Tibial nerve (tissue), 4 donors: Measurements from ENCODE around the gene PRCP. TPM values are rescaled to one million over a fixed set of nuclear protein-coding genes. Genes with fewer than 3 reads are reported as not detected.

ENCODE experiments used
- DNase-seq, 2 donors: peaks; one replicate each; pipeline ENCODE4 v3.0.0-alpha.2; 2019; ENCODE audit warnings: low spot score in 2 of 2
- H3K27ac ChIP-seq, 4 donors: fragments of 200-600 bp; sonication (generic) in 3 of 4; one replicate each; pipeline ENCODE4 v1.5.1; 2017 to 2019; ENCODE audit warnings: mild to moderate bottlenecking in 1 of 4
- H3K27me3 ChIP-seq, 2 donors: fragments of 200-600 bp; sonication (generic) in 1 of 2; one replicate each; pipeline versions ENCODE4 v1.5.1 to v1.6.0; 2017 to 2019
- H3K36me3 ChIP-seq, 3 donors: fragments of 200-600 bp; sonication (generic); one replicate each; pipeline ENCODE4 v1.5.1; 2018 to 2019
- H3K4me1 ChIP-seq, 4 donors: fragments of 200-600 bp; sonication (generic) in 3 of 4; one replicate each; pipeline ENCODE4 v1.5.1; 2017 to 2019
- H3K4me3 ChIP-seq, 4 donors: fragments of 200-600 bp; sonication (generic) in 3 of 4; one replicate each; pipeline ENCODE4 v1.5.1; 2017 to 2019; ENCODE audit warnings: mild to moderate bottlenecking in 1 of 4, moderate library complexity in 1 of 4
- H3K9me3 ChIP-seq, 4 donors: fragments of 200-600 bp; sonication (generic) in 3 of 4; one replicate each; pipeline ENCODE4 v1.5.1; 2017 to 2019
- EP300 ChIP-seq, 2 donors: sonication (generic); formaldehyde crosslinking; IDR thresholded peaks; one replicate each; pipeline ENCODE4 v1.6.1; 2017; ENCODE audit warnings: antibody characterized with exemption in 2 of 2, mild to moderate bottlenecking in 1 of 2
- POLR2A ChIP-seq, 2 donors: fragments of 450-650 bp; IDR thresholded peaks; one replicate each; pipeline ENCODE4 v1.6.1; 2017; ENCODE audit warnings: antibody characterized with exemption in 2 of 2, mild to moderate bottlenecking in 2 of 2, moderate library complexity in 2 of 2
- WGBS, 2 donors: methylation state at CpG; one replicate each; pipeline ENCODE4 v1.1.5; 2018; 5-methylcytosine and 5-hydroxymethylcytosine counted together
- total RNA-seq, 4 donors: library from RNA; depleted of rRNA; stranded (reverse); fragments of >200 nt; gene quantifications; one replicate each; pipeline ENCODE4 v1.1.0, GENCODE V29; 2016
- TF ChIP-seq, protein P1 (sequence below), 5 experiments: fragments of 200-600 bp in 3 of 5; fragments of 450-650 bp in 2 of 5; sonication (generic) in 3 of 5; IDR thresholded peaks; one replicate each; pipeline ENCODE4 v1.5.1; 2016 to 2019; ENCODE audit warnings: antibody characterized with exemption in 5 of 5, mild to moderate bottlenecking in 3 of 5, moderate library complexity in 2 of 5

The PRCP gene
- total RNA-seq, 4 donors from 2014 or later, result 39.6 to 58.6 (median 45.8) TPM

DNA sequence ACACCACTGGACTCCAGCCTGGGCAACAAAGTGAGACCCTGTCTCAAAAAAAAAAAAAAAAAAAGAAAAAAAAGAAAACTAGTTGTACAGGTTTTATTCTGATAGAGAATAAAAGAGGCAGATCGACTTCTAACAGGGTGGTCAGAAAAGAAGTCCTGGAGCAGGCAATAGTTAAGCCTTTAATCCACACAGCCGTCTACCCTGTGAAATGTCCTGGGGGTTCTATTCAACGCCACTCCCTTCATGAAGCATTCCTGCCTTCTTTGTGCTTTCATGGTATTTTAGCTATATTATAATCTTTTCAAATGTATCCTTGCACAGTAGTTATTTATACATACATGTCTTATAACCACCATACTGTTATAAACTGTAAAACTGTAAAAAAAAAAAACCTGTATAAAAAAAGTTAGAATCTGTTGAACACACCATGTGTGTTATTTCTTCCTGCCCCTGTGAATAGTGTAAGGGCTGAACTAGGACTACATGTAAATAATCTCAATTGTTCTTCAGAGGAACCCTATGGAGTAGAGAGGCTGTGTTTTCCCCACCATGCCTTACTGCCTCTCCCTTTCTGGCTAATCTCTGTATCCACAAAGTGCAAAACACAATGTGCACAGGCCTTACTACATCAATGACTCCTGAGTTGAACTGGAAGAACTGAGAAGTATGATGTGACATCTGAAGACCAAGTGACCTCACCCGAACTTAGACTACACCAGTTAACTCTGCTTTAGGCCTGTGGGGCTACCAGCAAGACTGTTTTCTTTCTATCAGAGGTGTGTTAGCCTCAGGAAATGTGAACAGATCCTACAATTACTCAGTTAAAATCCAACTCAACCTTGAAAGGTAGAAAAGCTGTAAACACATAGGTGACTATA is 25.3 kb downstream of the PRCP start:
- H3K27ac ChIP-seq, result no peak overlapping the region
- H3K9me3 ChIP-seq, result no peaks in the 10 kb centered on the region
- H3K36me3 ChIP-seq, result peaks cover 0 to 3% (median 0%) of the 10 kb centered on the region in 3 donors
- H3K4me1 ChIP-seq, result peaks cover 0 to 11% (median under 1%) of the 10 kb centered on the region in 4 donors
- no peak for DNase-seq
- TF ChIP-seq, protein P1, sequence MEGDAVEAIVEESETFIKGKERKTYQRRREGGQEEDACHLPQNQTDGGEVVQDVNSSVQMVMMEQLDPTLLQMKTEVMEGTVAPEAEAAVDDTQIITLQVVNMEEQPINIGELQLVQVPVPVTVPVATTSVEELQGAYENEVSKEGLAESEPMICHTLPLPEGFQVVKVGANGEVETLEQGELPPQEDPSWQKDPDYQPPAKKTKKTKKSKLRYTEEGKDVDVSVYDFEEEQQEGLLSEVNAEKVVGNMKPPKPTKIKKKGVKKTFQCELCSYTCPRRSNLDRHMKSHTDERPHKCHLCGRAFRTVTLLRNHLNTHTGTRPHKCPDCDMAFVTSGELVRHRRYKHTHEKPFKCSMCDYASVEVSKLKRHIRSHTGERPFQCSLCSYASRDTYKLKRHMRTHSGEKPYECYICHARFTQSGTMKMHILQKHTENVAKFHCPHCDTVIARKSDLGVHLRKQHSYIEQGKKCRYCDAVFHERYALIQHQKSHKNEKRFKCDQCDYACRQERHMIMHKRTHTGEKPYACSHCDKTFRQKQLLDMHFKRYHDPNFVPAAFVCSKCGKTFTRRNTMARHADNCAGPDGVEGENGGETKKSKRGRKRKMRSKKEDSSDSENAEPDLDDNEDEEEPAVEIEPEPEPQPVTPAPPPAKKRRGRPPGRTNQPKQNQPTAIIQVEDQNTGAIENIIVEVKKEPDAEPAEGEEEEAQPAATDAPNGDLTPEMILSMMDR (IDR thresholded peaks at IDR 0.05), result no peak
- no peak for TF ChIP-seq EP300 (IDR thresholded peaks at IDR 0.05)
- no peak for TF ChIP-seq POLR2A (IDR thresholded peaks at IDR 0.05)
- no peaks in the 10 kb centered on the region for H3K27me3 ChIP-seq
- WGBS, 2 donors, result 76 to 79% methylated on average over 4 of the region's 4 CpGs
- H3K4me3 ChIP-seq, result no peak overlapping the region

DNA sequence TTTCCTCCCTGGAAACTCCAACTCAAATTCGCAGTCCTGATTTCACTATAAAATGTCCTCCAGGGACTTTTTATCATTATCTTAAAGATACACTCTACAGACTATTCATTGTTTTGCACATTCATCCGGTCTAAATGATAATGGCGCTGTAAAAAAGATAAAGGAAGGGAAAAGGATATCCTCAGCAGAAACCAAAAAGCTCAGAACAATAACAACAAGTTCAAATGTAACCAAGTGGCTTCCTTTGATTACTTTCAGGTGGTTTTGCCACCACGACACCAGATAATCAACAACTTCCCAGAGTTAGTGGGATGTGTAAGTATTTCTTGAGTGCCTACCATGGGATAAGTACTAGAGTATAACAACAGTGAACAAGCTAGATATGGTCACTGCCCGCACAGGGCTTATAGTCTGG is 26.3 kb downstream of the PRCP start:
- peaks cover 0 to 20% (median 1%) of the 10 kb centered on the region in 4 donors for H3K4me1 ChIP-seq
- DNase-seq, result no peak
- TF ChIP-seq EP300 (IDR thresholded peaks at IDR 0.05) (no peak), POLR2A (IDR thresholded peaks at IDR 0.05) (no peak)
- TF ChIP-seq, protein P1 (IDR thresholded peaks at IDR 0.05), result no peak
- no peaks in the 10 kb centered on the region for H3K27me3 ChIP-seq
- H3K27ac ChIP-seq, result no peak overlapping the region
- 54 to 66% methylated on average over 5 of the region's 5 CpGs for WGBS, 2 donors
- H3K4me3 ChIP-seq, result no peak overlapping the region
- H3K36me3 ChIP-seq, result no peaks in the 10 kb centered on the region
- no peaks in the 10 kb centered on the region for H3K9me3 ChIP-seq

DNA sequence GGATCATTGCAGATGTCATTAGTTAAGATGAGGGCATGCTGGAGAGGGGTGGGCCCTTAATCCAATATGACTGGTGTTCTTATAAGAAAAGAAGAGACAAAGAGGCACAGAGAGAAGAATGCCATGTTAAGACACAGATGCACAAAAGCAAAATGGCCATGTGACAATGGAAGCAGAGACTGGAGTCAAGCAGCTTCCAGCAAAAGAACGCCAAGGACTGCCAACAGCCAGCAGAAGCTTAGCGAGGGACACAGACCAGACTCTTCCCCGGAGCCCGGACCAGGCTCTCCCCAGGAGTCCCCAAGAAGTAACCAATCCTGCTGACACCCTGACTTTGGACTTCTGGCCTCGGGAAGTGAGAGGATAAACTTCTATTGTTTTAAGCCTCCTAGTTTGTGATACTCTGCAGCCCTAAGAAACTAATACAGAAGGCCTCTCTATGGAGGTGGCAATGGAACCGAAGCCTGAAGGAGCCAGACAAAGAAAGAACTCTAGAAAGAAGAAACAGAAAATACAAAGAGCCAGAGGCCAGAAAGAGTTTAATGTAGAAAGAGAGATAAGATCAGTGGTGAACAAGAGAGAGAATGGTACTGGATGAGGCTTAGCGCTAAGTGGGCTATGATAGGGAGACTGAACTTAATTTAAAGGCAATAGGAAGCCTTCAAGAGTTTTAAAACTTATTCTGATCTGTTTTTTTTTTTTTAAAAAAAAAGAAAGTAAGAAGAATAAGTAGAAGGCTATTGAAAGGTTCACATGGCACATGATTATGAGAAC is 27.7 kb downstream of the PRCP start:
- H3K4me1 ChIP-seq, result peaks cover 0 to 32% (median 3%) of the 10 kb centered on the region in 4 donors
- TF ChIP-seq, protein P1 (IDR thresholded peaks at IDR 0.05), result no peak
- TF ChIP-seq POLR2A (IDR thresholded peaks at IDR 0.05) (no peak), EP300 (IDR thresholded peaks at IDR 0.05) (no peak)
- H3K36me3 ChIP-seq, result no peaks in the 10 kb centered on the region
- no peak for DNase-seq
- 64 to 65% methylated on average over 7 of the region's 7 CpGs for WGBS, 2 donors
- H3K27ac ChIP-seq, result peak overlapping the region in 1 of 4 donors; percentile 43
- no peak overlapping the region for H3K4me3 ChIP-seq
- no peaks in the 10 kb centered on the region for H3K27me3 ChIP-seq
- H3K9me3 ChIP-seq, result no peaks in the 10 kb centered on the region

DNA sequence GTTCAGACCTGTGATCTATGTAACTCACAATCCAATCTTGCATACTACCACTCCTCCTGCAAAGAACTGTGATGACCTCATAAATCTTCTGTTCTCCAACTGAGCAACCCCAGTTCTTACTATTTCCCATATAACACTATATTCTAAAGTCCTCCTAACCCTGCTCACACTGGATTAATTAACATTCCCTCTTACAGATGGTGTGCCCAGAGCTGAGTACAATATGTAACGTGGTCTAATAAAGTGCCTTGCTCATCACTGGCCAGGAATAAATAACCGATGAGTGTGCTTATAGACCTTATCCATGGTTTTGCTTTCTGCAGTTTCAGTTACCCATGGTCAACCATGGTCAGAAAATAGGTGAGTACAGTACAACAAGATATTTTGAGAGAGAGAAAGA is 28.6 kb downstream of the PRCP start:
- Histone ChIP-seq H3K27ac (no peak overlapping the region), H3K27me3 (no peaks in the 10 kb centered on the region), H3K9me3 (no peaks in the 10 kb centered on the region), H3K36me3 (no peaks in the 10 kb centered on the region), H3K4me1 (peaks cover 0 to 38% (median 3%) of the 10 kb centered on the region in 4 donors), H3K4me3 (no peak overlapping the region)
- 95 to 96% methylated on average over 2 of the region's 2 CpGs for WGBS, 2 donors
- no peak for DNase-seq
- TF ChIP-seq, protein P1 (IDR thresholded peaks at IDR 0.05), result no peak

DNA sequence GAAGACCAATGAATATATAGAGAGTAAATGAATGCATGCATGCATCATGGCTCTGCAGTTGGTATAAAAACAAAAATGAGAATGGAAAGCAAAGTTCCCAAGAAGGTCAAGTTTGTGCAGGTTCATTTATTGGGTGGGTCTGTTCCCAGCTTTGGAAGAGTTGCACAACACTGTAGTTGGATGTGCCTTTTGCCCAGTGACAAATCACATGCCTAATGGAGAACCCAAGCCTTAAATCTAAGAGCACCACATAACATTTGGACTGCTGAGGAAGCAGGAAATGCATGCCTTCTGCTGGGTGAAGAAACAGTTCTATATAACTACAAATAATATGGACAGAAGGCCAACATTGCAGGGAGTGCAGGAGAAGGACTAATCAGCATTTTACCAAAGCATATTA is 30.6 kb downstream of the PRCP start:
- Histone ChIP-seq H3K4me1 (peaks cover 0 to 43% (median 3%) of the 10 kb centered on the region in 4 donors), H3K27me3 (no peaks in the 10 kb centered on the region), H3K4me3 (no peak overlapping the region), H3K9me3 (no peaks in the 10 kb centered on the region), H3K27ac (peak overlapping the region in 2 of 4 donors; percentile 41 to 51), H3K36me3 (no peaks in the 10 kb centered on the region)
- TF ChIP-seq POLR2A (IDR thresholded peaks at IDR 0.05) (no peak), EP300 (IDR thresholded peaks at IDR 0.05) (peak in 1 of 2 donors; percentile 75)
- peak in 1 of 2 donors; percentile 34 for DNase-seq
